HG02571 (cell line): ENCODE results near the gene SMARCC1.
"Not testable (repeated sequence)": the region's sequence is repeated elsewhere in the genome, so short reads cannot be mapped to it uniquely, and the experiment has no call there.

Source experiments
- ATAC-seq: cut with Tn5 transposase; IDR thresholded peaks from one replicate; pipeline ENCODE4 v1.9.1; 2021; ENCODE audit warnings: mild to moderate bottlenecking, moderate library complexity; ENCODE audit not compliant: unreplicated experiment

The SMARCC1 gene

DNA sequence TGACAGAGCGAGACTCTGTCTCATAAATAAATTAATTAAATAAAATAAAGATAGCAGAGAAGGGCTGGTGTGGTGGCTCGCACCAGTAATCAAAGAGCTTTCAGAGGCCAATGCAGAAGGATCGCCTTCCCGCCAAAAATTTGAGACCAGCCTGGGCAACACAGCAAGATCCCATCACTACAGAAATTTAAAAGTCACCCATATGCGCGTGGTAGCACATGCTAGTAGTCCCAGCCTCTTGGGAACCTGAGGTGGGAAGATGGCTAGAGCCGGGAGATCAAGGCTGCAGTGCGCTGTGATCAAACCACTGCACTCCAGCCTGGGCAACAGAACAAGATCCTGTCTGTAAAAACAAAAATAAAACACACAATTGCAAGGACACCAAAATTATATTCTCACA is 9.6 kb downstream of the SMARCC1 start:
- ATAC-seq: no peak

DNA sequence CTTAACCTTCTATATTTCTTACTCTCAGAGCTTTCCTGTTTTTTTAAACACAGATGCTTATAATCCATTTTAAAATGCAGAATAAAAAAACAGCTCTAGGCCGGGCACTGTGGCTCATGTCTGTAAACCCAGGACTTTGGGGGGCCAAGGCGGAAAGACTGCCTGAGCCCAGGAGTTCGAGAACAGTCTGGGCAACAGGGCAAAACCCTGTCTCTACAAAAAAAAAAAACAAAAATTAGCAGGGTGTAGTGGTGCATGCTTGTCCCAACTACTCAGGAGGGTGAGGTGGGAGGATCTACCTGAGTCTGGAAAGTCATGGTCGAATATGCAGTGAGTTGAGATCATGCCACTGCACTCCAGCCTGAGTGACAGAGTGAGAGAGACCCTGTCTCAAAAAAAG is 15.5 kb downstream of the SMARCC1 start:
- ATAC-seq: no peak

DNA sequence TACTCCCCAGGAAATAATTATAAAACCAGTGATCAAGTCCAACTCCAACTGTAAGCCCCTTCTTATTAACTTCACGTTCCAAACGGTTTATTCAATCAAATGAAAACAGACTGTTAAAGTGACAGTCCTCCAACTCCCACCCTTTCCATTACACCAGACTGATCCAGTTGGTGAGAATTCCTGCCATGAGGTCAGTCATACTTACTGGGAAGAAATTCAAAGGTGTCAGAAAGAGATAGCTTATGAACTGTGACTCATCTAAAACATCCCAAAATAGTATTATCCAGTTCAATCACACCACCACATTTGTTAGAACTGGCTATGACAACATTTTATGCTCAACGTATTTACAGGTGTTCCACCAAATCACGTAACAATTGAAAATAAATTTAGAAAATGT is 19.5 kb downstream of the SMARCC1 start:
- no peak for ATAC-seq

DNA sequence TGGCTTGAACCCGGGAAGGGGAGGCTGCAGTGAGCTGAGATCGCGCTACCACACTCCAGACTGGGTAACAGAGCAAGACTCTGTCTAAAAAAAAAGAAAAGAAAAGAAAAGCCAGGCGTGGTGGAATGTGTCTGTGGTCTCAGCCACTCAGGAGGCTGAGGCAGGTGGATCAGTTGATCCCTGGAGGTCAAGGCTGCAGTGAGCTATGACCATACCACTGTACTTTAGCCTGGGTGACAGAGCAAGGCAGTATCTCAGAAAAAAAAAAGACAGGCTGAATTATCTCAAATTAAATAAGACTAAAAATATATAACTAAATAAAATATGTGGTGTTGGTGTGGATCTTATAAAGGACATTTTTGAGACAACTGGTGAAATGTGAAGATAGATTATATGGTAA is 20.6 kb downstream of the SMARCC1 start:
- no peak for ATAC-seq

GRCh38 chr3:47760207-47760606 is 21.5 kb downstream of the SMARCC1 start:
- ATAC-seq: not testable (repeated sequence)

DNA sequence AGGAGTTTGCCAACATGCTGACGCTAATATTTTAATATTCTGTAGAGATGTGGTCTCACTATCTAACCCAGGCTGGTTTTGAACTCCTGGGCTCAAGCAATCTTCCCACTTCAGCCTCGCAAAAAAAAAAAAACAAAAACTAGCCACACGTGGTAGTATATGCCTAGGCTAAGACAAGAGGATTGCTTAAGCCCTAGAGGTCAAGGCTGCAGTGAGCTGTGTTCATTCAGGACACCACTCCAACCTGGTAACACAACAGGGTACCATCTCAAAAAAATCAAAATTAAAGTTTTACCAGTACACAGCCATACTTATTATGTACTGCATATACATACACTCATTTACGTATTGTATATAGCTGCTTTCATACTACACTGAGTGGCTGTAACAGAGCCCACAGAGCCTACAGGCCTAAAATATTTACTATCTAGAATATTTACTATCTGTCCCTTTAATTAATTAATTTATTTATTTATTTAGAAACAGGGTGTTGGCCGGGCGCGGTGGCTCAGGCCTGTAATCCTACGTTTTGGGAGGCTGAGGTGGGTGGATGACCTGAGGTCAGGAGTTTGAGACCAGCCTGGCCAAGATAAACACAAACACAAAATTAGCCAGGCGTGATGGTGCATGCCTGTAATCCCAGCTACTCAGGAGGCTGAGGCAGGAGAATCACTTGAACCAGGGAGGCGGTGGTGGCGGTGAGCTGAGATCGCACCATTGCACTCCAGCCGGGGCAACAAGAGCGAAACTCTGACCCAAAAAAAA is 23.2 kb downstream of the SMARCC1 start:
- ATAC-seq: no peak

GRCh38 chr3:47752716-47753115 is 29.0 kb downstream of the SMARCC1 start:
- ATAC-seq: no peak

DNA sequence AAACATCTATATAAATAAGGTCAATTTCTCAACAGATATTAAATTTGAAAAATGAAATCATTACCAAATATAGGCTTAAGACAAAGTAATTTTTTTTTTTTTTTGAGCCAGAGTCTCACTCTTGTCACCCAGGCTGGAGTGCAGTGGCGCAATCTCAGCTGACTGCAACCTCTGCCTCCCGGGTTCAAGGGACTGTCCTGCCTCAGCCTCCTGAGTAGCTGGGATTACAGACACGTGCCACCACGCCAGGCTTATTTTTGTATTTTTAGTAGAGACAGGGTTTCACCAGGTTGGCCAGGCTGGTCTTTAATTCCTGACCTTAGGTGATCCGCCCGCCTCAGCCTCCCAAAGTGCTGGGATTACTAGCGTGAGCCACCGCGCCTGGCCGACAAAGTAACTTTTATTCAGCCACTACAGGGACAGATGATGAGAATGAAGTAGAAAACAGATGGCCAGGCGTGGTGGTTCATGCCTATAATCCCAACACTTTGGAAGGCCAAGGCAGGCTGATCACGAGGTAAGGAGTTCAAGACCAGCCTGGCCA is 30.8 kb downstream of the SMARCC1 start:
- ATAC-seq: not testable (repeated sequence)

DNA sequence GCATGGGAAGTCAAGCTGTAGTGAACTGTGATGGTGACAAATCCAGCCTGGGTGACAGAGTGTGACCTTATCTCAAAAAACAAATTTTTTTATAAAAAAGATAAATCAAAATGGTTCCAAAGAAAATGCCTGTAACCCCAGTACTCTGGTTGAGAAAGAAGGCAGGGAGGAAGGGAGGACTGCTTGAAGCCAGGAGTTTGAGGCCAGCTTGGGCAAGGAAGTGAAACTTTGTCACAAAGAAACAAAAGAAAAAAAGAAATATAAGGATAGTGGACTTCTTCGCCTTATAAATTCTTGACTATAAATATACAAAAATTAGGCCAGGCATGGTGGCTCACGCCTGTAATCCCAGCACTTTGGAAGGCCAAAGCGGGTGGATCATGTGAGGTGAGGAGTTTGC is 34.1 kb downstream of the SMARCC1 start:
- ATAC-seq: no peak

DNA sequence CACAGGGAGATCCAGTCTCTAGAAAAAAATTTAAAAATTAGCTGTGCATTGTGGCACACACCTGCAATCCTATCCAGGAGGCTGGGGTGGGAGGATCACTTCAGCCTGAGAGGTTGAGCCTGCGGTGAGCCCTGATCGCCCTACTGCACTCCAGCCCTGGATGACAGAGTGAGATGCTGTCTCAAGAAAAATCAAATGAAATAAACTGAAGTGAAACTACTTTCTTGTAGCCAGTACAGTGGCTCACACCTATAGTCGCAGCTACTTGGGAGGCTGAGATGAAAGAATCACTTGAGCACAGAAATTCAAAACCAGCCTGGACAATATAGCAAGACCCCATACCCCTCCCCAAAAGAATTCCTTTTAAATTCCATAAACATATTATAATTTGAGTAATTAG is 35.4 kb downstream of the SMARCC1 start:
- ATAC-seq: no peak

- ATAC-seq: no peak
Measured at GRCh38 chr3:47743855-47744254, 37.8 kb downstream of the SMARCC1 start.

GRCh38 chr3:47743352-47743751 is 38.3 kb downstream of the SMARCC1 start:
- ATAC-seq: not testable (repeated sequence)

DNA sequence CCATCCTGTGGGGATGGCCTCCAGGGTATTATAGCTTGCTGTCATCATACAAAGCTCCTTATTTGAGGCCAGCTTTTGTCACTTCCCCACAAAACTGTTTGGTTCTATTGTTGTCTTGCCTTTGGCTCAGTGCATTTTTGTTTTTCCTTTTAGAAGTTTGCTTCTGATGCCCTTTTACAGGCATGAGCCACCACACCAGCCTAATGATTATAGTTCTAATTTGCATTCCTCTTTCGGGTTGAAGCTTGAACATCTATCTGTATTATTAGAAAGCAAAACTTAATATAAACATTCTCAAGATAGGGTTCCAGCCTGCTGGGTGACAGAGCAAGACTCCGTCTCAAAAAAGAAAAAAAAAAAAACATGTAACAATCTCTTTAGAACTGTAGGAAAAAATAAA is 39.8 kb downstream of the SMARCC1 start:
- no peak for ATAC-seq

- no peak for ATAC-seq
Measured at GRCh38 chr3:47732143-47732542, 49.5 kb downstream of the SMARCC1 start.

GRCh38 chr3:47731061-47731460 is 50.6 kb downstream of the SMARCC1 start:
- ATAC-seq: no peak

GRCh38 chr3:47722859-47723258 is 58.8 kb downstream of the SMARCC1 start:
- no peak for ATAC-seq

- not testable (repeated sequence) for ATAC-seq
Measured at GRCh38 chr3:47717448-47717847, 64.2 kb downstream of the SMARCC1 start.

DNA sequence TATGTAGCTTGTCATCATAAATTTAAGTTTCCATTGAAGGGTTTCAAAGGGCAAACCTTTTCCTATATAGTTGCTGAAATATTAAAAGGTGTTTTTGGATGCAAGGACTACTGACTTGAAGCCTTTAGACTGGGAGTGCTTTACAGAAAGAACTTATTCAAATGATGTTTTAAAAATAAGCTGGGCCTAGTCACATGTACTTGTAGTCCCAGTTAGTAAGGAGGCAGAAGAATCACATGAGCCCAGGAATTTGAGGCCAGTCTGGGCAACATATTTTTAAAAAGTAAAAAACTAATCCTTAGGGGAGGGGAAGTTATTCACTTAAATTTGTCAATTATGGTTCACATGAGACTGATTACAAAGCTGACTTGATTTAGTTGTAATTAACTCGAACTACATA is 65.0 kb downstream of the SMARCC1 start:
- no peak for ATAC-seq

GRCh38 chr3:47715928-47716327 is 65.8 kb downstream of the SMARCC1 start:
- no peak for ATAC-seq

DNA sequence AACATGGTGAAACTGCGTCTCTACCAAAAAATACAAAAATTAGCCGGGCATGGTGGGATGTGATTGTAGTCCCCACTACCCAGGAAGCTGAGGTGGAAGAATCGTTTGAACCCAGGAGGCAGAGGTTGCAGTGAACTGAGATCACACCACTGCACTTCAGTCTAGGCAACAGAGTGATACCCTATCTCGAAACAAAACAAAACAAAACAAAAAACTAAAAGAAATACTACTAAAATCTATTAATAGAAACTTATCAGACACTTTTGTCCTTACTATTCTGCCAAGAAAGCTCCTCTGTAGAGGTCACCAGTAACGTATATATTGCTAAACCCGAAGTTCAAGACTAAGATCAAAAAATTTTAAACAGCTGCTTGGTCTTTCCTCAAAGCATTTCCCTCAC is 67.1 kb downstream of the SMARCC1 start:
- ATAC-seq: no peak

- no peak for ATAC-seq
Measured at GRCh38 chr3:47713655-47714054, 68.0 kb downstream of the SMARCC1 start.

DNA sequence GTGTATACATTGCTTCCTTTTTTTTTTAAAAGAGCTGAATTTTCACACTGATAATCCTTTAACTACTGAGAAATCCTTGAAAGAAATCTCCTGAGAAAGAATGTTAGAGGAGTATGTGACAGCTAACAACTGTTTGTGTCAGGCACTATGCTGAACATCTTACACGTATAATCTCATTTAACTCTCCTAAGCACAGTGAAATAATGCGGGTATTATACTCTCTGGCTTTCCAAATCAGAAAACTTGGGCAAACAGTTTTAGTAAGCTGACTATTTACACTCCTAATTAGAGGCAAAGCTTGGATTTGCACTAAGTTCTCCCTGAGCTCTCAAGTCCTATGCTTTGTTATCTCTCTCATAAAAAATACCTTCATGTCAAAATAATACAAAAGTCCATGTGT is 69.3 kb downstream of the SMARCC1 start:
- no peak for ATAC-seq

DNA sequence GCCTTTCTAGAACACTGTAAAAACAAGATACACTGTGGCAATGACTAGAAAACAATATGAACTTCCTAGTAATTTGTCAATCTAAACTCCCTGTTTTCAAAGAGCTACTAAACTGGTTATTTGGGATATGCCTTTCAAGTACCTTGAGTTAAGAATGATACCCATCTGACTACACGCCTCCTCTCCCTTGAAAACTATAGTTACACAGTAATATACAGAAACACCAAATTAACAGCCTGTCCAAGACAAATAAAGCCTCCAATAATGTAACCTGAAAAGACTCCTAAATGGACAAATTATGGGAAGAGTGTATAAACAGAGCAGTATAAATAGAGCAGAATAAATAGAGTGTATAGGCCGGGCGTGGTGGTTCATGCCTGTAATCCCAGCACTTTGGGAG is 70.1 kb downstream of the SMARCC1 start:
- no peak for ATAC-seq
